HepG2 (cell line): ENCODE data around the gene TMIGD3.

Source experiments
- HCFC1 ChIP-seq: fragments of 150-350 bp; IDR thresholded peaks from 2 replicates; pipeline ENCODE4 v1.6.1; 2014; ENCODE audit warnings: low read depth, low read length
- MAFF ChIP-seq: IDR thresholded peaks from 2 replicates; pipeline ENCODE4 v1.6.1; 2011; ENCODE audit warnings: low read depth, low read length, improper control_type of control experiment
- NCOA2 ChIP-seq: sonication (generic); formaldehyde crosslinking; IDR thresholded peaks from 2 replicates; pipeline ENCODE4 v1.8.0; 2022; ENCODE audit warnings: inconsistent platforms
- NFATC3 ChIP-seq: sonication (generic); formaldehyde crosslinking; IDR thresholded peaks from 2 replicates; pipeline ENCODE4 v1.5.1; 2020; ENCODE audit warnings: mild to moderate bottlenecking, missing genetic modification reagents
- NFYB ChIP-seq: sonication (generic); formaldehyde crosslinking; IDR thresholded peaks from 2 replicates; pipeline ENCODE4 v1.4.0; 2020; ENCODE audit warnings: missing genetic modification reagents
- NPAS2 ChIP-seq: sonication (generic); formaldehyde crosslinking; IDR thresholded peaks from 2 replicates; pipeline ENCODE4 v1.8.0; 2022; ENCODE audit warnings: mild to moderate bottlenecking, missing genetic modification reagents, borderline replicate concordance
- POLR2A ChIP-seq, 2 experiments: IDR thresholded peaks; 2 replicates each; pipeline ENCODE4 v1.6.1; 2011; ENCODE audit warnings: low read depth in 2 of 2, low read length in 2 of 2, mild to moderate bottlenecking in 1 of 2, moderate library complexity in 1 of 2; ENCODE audit not compliant: insufficient read depth in 1 of 2
- PTBP1 ChIP-seq: fragments of 200-400 bp; formaldehyde crosslinking; IDR thresholded peaks from 2 replicates; pipeline ENCODE4 v1.6.1; 2018; ENCODE audit warnings: low read length, low read depth; ENCODE audit not compliant: poor library complexity, severe bottlenecking
- SAP130 ChIP-seq: IDR thresholded peaks from 2 replicates; pipeline ENCODE4 v1.6.1; 2016; ENCODE audit warnings: low read depth
- YY1 ChIP-seq: IDR thresholded peaks from 2 replicates; pipeline ENCODE4 v1.6.1; 2011; ENCODE audit warnings: low read length, low read depth, moderate library complexity, mild to moderate bottlenecking; ENCODE audit not compliant: insufficient read depth, insufficient replicate concordance
- ZNF772 ChIP-seq: sonication (generic); formaldehyde crosslinking; IDR thresholded peaks from 2 replicates; pipeline ENCODE4 v1.5.0; 2020; ENCODE audit warnings: mild to moderate bottlenecking, missing genetic modification reagents
- TF ChIP-seq, protein P1 (sequence below): sonication (generic); formaldehyde crosslinking; IDR thresholded peaks from 2 replicates; pipeline ENCODE4 v1.5.0; 2020; ENCODE audit warnings: mild to moderate bottlenecking, missing genetic modification reagents, moderate library complexity
- TF ChIP-seq, protein P2 (sequence below), 2 experiments: IDR thresholded peaks; 2 replicates each; pipeline ENCODE4 v1.6.1; 2011 to 2012; ENCODE audit warnings: low read length in 2 of 2, borderline replicate concordance in 1 of 2, low read depth in 1 of 2, mild to moderate bottlenecking in 1 of 2, moderate library complexity in 1 of 2

- TF ChIP-seq NFATC3 (CRISPR knock-in tag), result no peak
- no peak for TF ChIP-seq NFYB (CRISPR knock-in tag)
- no peak for TF ChIP-seq PTBP1
- no peak for TF ChIP-seq SAP130
- no peak for TF ChIP-seq NCOA2
- TF ChIP-seq, protein P1, sequence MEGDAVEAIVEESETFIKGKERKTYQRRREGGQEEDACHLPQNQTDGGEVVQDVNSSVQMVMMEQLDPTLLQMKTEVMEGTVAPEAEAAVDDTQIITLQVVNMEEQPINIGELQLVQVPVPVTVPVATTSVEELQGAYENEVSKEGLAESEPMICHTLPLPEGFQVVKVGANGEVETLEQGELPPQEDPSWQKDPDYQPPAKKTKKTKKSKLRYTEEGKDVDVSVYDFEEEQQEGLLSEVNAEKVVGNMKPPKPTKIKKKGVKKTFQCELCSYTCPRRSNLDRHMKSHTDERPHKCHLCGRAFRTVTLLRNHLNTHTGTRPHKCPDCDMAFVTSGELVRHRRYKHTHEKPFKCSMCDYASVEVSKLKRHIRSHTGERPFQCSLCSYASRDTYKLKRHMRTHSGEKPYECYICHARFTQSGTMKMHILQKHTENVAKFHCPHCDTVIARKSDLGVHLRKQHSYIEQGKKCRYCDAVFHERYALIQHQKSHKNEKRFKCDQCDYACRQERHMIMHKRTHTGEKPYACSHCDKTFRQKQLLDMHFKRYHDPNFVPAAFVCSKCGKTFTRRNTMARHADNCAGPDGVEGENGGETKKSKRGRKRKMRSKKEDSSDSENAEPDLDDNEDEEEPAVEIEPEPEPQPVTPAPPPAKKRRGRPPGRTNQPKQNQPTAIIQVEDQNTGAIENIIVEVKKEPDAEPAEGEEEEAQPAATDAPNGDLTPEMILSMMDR (CRISPR knock-in tag), result no peak
- no peak for TF ChIP-seq YY1
- TF ChIP-seq HCFC1, result no peak
- TF ChIP-seq, protein P2, sequence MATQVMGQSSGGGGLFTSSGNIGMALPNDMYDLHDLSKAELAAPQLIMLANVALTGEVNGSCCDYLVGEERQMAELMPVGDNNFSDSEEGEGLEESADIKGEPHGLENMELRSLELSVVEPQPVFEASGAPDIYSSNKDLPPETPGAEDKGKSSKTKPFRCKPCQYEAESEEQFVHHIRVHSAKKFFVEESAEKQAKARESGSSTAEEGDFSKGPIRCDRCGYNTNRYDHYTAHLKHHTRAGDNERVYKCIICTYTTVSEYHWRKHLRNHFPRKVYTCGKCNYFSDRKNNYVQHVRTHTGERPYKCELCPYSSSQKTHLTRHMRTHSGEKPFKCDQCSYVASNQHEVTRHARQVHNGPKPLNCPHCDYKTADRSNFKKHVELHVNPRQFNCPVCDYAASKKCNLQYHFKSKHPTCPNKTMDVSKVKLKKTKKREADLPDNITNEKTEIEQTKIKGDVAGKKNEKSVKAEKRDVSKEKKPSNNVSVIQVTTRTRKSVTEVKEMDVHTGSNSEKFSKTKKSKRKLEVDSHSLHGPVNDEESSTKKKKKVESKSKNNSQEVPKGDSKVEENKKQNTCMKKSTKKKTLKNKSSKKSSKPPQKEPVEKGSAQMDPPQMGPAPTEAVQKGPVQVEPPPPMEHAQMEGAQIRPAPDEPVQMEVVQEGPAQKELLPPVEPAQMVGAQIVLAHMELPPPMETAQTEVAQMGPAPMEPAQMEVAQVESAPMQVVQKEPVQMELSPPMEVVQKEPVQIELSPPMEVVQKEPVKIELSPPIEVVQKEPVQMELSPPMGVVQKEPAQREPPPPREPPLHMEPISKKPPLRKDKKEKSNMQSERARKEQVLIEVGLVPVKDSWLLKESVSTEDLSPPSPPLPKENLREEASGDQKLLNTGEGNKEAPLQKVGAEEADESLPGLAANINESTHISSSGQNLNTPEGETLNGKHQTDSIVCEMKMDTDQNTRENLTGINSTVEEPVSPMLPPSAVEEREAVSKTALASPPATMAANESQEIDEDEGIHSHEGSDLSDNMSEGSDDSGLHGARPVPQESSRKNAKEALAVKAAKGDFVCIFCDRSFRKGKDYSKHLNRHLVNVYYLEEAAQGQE (IDR thresholded peaks at IDR 0.05; ENCODE audit: borderline replicate concordance in 1 of 2, low read depth in 1 of 2, low read length in 2 of 2), result no peak
- TF ChIP-seq NPAS2, result no peak
- TF ChIP-seq MAFF, result no peak
- TF ChIP-seq ZNF772 (CRISPR knock-in tag), result no peak
- TF ChIP-seq POLR2A (IDR thresholded peaks at IDR 0.05; ENCODE audit: insufficient read depth in 1 of 2, low read depth in 2 of 2, low read length in 2 of 2), result no peak
These were observed 63.7 kb downstream of the TMIGD3 start for GRCh38 chr1:111439461-111440351.
